Raji (cell line): ENCODE measurements around the gene ERN1.

Source experiments
- POLR2A ChIP-seq: IDR thresholded peaks from 2 replicates; pipeline ENCODE4 v1.6.1; 2011; ENCODE audit warnings: low read depth, low read length, control low read depth; ENCODE audit not compliant: insufficient read depth

The ERN1 gene

DNA sequence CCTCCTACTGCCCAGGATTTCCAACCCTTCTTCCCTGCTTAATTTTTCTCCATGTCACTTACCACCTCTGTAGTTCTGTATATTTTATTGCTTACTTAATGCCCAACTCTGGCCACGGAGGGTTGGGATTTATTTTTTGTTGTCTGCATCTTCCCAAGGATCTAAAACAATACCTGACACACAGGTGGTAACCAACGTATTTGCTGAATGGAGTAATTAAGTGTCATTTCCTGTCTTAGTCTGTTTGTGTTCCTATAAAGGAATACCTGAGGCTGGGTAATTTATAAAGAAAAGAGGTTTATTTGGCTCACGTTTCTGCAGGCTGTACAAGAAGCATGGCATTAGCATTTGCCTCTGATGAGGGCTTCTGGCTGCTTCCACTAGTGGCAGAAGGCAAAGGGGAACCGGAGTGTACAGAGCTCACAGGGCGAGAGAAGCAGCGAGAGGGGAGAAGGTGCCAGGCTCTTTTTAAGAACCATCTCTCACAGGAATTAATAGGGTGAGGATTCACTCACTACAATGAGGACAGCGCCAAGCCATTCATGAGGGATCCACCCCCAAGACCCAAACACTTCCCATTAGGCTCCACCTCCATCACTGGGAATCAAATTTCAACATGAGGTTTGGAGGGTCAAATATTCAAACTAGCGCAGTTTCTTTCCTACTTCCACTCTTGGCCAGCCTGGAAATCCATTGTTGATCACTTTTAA is 44.8 kb downstream of the ERN1 start:
- no peak for TF ChIP-seq POLR2A

GRCh38 chr17:64084086-64084939 is 45.6 kb downstream of the ERN1 start:
- TF ChIP-seq POLR2A, result no peak

- TF ChIP-seq POLR2A, result no peak
These were observed 46.3 kb downstream of the ERN1 start for GRCh38 chr17:64083563-64084085.

DNA sequence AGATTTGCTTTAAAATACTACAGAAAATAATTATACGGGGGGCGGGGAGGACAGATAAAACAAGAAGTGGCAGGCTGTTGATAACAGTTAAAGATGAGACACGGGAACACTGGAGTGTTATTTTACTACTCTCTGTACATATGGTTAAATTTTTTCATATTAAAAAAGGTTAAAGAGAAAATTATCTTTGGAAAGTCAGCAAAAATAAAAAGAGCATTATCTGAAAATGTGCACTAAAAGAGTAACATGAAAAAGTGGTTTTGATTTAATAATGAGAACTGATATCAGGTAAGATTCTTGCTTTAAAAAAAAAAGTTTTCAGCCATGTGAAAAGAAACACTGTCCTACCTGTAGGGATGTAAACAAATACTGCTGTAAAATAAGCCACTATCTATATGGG is 46.9 kb downstream of the ERN1 start:
- no peak for TF ChIP-seq POLR2A

DNA sequence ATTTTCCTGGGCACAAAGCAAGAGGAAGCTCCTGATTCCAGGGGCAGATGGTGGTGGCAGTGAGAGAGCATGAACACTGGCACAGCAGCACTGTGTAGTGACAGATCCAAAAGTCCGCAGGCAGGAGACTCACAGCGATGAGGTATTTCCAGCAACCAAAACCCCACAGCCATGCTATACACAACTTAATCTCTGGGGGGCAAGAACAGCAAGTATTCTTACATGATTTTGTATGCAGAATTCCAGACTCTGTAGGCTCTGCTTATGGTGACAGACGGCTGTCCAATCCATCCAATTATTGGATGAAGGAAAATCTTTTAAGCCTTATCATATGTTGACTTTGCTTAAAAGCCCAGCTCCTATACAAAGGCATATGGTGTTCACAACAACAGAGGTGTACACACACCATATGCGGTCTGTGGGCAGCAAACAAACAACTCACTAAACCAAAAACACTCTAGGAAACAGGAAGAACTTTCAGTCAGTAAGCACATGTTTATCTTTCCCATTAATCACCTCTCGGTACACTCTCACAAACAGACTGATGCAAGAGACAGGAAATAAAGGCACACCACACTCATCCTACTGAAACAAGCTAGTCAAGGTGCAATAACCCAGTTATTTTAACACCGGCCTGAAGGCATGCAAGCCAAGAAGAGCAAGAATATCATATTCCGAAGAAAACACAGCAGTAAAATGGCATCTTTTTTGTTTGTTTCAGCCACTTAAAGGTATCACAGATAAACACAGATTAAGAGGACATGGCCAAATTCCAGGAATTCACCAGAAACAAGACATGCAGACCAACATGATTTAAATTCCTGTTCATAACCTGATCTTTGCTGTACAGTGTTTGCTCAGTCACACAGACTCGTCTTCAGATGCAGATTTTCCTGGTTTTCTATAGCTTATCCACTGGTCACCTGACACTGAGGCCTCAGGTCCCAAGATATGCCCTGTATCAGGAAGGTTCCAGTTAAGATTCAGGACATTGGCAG is 47.8 kb downstream of the ERN1 start:
- no peak for TF ChIP-seq POLR2A

- TF ChIP-seq POLR2A, result no peak
These were observed 49.7 kb downstream of the ERN1 start for GRCh38 chr17:64080174-64080618.

GRCh38 chr17:64077379-64077778 is 52.6 kb downstream of the ERN1 start:
- no peak for TF ChIP-seq POLR2A

- TF ChIP-seq POLR2A, result no peak
These were observed 54.0 kb downstream of the ERN1 start for GRCh38 chr17:64075913-64076312.

GRCh38 chr17:64074704-64075426 is 55.1 kb downstream of the ERN1 start:
- no peak for TF ChIP-seq POLR2A

- no peak for TF ChIP-seq POLR2A
These were observed 55.9 kb downstream of the ERN1 start for GRCh38 chr17:64073771-64074703.

DNA sequence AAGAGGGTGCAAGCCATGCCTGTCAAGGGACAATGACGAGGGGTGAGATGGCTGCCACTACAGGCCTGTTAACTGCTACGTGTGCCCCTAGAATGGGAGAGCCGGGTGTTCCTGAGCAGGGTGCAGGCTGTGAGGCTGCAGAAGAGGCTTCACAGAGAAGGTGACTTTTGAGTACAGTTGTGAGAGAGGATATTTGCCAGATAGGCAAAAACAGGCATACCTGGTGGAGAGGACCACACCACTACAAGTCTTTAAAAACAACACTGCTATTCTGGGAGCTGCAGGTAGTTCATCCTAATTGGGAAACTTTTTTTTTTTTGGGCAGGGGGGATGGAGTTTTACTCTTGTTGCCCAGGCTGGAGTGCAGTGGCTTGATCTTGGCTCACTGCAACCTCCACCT is 58.8 kb downstream of the ERN1 start:
- no peak for TF ChIP-seq POLR2A

DNA sequence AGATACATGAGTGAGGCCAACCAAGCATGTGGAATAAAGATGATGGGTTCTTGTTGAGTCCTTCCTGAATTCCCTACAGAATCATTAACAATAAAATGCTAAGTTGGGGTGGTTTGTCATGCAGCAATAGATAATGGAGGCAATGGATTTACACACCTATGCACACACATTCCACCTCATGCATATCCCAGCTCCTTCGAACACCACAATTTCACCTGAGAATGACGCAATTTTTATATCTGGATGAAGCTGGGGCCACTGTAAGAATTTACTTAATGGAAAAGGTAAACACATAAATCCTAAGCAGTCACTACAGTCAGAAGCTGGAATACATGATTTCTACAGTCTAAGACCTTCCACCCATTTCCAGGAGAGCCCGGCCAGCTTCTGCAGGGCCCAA is 59.7 kb downstream of the ERN1 start:
- TF ChIP-seq POLR2A, result no peak

DNA sequence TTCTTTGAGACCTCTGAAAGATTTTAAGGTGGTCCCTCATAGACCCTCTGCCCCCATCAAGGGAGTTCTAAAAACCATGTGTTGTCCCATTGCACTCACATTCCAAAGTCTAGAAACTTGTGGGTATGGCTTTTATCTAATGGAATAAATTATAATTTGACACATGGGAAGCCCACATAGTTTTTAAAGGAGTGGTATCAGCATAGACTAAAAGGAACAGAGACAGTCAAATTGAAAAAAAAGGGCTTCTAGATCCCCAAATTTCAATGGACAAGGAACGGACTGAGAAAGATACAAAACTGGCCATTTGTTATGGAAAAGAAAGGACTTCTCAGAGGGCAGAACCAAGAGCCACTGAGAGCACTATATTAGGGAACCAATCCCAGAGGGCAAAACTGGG is 60.8 kb downstream of the ERN1 start:
- TF ChIP-seq POLR2A, result no peak
